Measurements from ENCODE around the gene MAPKAPK2.

- TF ChIP-seq CTCF (IDR thresholded peaks at IDR 0.05; ENCODE audit: low read length) = no peak
- no peak for TF ChIP-seq EZH2 (IDR thresholded peaks at IDR 0.05; ENCODE audit: borderline replicate concordance, low read length)
Observed at GRCh38 chr1:206686478-206687249, 2.0 kb downstream of the MAPKAPK2 start.

All from OCI-LY1 (cell line).